ENCODE results near the gene TSGA10IP. TPM values are rescaled to one million over a fixed set of nuclear protein-coding genes. Genes with fewer than 3 reads are reported as not detected.
A peak's percentile ranks its signal among the peaks of the same experiment; 100 is the strongest.

TSGA10IP gene
- total RNA-seq, 4 donors from 2014 or later, result not detected

DNA sequence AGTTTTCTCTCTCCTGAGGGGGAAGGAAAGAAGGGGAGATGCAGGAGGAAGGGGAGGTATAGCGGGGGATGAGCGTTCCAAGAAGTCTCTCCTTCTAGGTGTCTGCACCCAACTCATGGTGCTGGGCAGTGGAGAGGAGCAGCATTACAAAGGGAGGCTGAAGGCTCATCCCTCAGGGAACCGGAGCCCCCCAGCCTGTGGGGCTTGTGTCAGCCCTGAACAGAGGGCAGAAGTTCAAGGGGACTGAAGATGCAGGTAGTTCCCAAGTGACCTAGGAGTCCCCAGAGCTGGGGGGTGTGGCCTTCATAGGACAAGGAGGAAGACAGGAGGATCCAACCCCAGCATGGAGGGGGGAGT, 28.2 kb upstream of the TSGA10IP start:
- Histone ChIP-seq H3K27ac (replicated peaks in 1 of 4) (peak overlapping the region; percentile 91 to 99 (median 94)), H3K9me3 (no peaks in the 10 kb centered on the region), H3K4me3 (peak overlapping the region; percentile 68 to 99 (median 88)), H3K4me1 (peaks cover 50 to 72% (median 65%) of the 10 kb centered on the region in 4 donors), H3K27me3 (no peaks in the 10 kb centered on the region), H3K36me3 (peaks cover 0 to 22% (median 14%) of the 10 kb centered on the region in 4 donors)
- WGBS, result 84% methylated on average over 3 of the region's 3 CpGs
- no peak for DNase-seq (ENCODE audit: extremely low spot score)
- TF ChIP-seq EP300 (IDR thresholded peaks at IDR 0.05), result no peak
- TF ChIP-seq CTCF (IDR thresholded peaks at IDR 0.05), result no peak
- TF ChIP-seq POLR2A (IDR thresholded peaks at IDR 0.05; ENCODE audit: low read depth), result no peak
- TF ChIP-seq POLR2AphosphoS5 (IDR thresholded peaks at IDR 0.05), result no peak
- intact Hi-C loops (cut with DNase I), result no loop called here

- Histone ChIP-seq H3K36me3 (peaks cover 1 to 28% (median 19%) of the 10 kb centered on the region in 4 donors), H3K27me3 (no peaks in the 10 kb centered on the region), H3K4me3 (peak overlapping the region; percentile 68 to 99 (median 88)), H3K4me1 (peaks cover 49 to 67% (median 62%) of the 10 kb centered on the region in 4 donors), H3K9me3 (no peaks in the 10 kb centered on the region), H3K27ac (replicated peaks in 1 of 4) (peak overlapping the region; percentile 91 to 99 (median 94))
- 78% methylated on average over 14 of the region's 35 CpGs for WGBS
- TF ChIP-seq CTCF (IDR thresholded peaks at IDR 0.05), result no peak
- TF ChIP-seq POLR2AphosphoS5 (IDR thresholded peaks at IDR 0.05), result no peak
- TF ChIP-seq EP300 (IDR thresholded peaks at IDR 0.05), result no peak
- no peak for DNase-seq (ENCODE audit: extremely low spot score)
- intact Hi-C loops (cut with DNase I), result loop anchor here (1.0 kb wide), 1 partner anchor 29 kb away; the partner anchor contains the start of gene FIBP
These were observed 27.7 kb upstream of the TSGA10IP start for GRCh38 chr11:65917434-65918210.

GRCh38 chr11:65918211-65919140, 26.8 kb upstream of the TSGA10IP start, which contains the start of gene C11orf68:
Gene C11orf68, minus strand, starts transcription at chr11:65919062. Its CDS starts 31 bp downstream, at chr11:65919031.
- H3K9me3 ChIP-seq, result no peaks in the 10 kb centered on the region
- WGBS, result 16% methylated on average over 20 of the region's 77 CpGs

GRCh38 chr11:65919141-65919572, 26.1 kb upstream of the TSGA10IP start, which contains the start of gene DRAP1:
Gene DRAP1, plus strand, starts transcription at chr11:65919426. Its CDS starts 76 bp downstream, at chr11:65919502.
- TF ChIP-seq POLR2A (IDR thresholded peaks at IDR 0.05; ENCODE audit: low read depth) (peak; percentile 60), EP300 (IDR thresholded peaks at IDR 0.05) (no peak), CTCF (IDR thresholded peaks at IDR 0.05) (peak in 1 of 3 experiments; percentile 36), POLR2AphosphoS5 (IDR thresholded peaks at IDR 0.05) (peak; percentile 82 to 89)
- peaks cover 49 to 64% (median 58%) of the 10 kb centered on the region in 4 donors for H3K4me1 ChIP-seq
- peaks cover 7 to 36% (median 28%) of the 10 kb centered on the region in 4 donors for H3K36me3 ChIP-seq
- no CpG with 5 or more reads among the region's 59 CpGs for WGBS
- peak; percentile 99 for DNase-seq (ENCODE audit: extremely low spot score)
- no peaks in the 10 kb centered on the region for H3K27me3 ChIP-seq
- peak within 1 kb of the TSS; percentile 91 to 99 (median 96) for H3K27ac ChIP-seq (replicated peaks in 1 of 4)
- intact Hi-C loops (cut with DNase I), result no loop called here
- no peaks in the 10 kb centered on the region for H3K9me3 ChIP-seq
- peak within 1 kb of the TSS; percentile 68 to 99 (median 88) for H3K4me3 ChIP-seq

More at GRCh38 chr11:65918211-65919140, 26.8 kb upstream of the TSGA10IP start, which contains the start of gene C11orf68:
- Histone ChIP-seq H3K4me3 (peak within 1 kb of the TSS; percentile 68 to 99 (median 88)), H3K27ac (replicated peaks in 1 of 4) (peak within 1 kb of the TSS; percentile 91 to 99 (median 96)), H3K4me1 (peaks cover 49 to 67% (median 58%) of the 10 kb centered on the region in 4 donors), H3K36me3 (peaks cover 7 to 36% (median 27%) of the 10 kb centered on the region in 4 donors), H3K27me3 (no peaks in the 10 kb centered on the region)
- no peak for TF ChIP-seq EP300 (IDR thresholded peaks at IDR 0.05)
- TF ChIP-seq CTCF (IDR thresholded peaks at IDR 0.05), result no peak
- TF ChIP-seq POLR2AphosphoS5 (IDR thresholded peaks at IDR 0.05), result peak; percentile 50 to 74
- intact Hi-C loops (cut with DNase I), result loop anchor here (1.0 kb wide), 1 partner anchor 30 kb away; the partner anchor contains the start of gene FIBP
- no peak for DNase-seq (ENCODE audit: extremely low spot score)

All from esophagus muscularis mucosa (tissue), 4 donors.